Measurements from ENCODE around the gene GMPR2.

The GMPR2 gene

GRCh38 chr14:24232645-24233537, at the start of gene GMPR2:
TSS of gene GMPR2 (plus strand) at chr14:24232929. CDS start at chr14:24233254, 325 bp downstream.
- in situ Hi-C loops (cut with MboI; ENCODE audit: low sequenced_read_pairs), result no loop called here

GRCh38 chr14:24183014-24183481, 49.7 kb upstream of the GMPR2 start:
- in situ Hi-C loops (cut with MboI; ENCODE audit: low sequenced_read_pairs), result no loop called here

- in situ Hi-C loops (cut with MboI; ENCODE audit: low sequenced_read_pairs), result no loop called here
Measured at GRCh38 chr14:24184104-24184970, 48.4 kb upstream of the GMPR2 start.

- in situ Hi-C loops (cut with MboI; ENCODE audit: low sequenced_read_pairs), result no loop called here
Measured at GRCh38 chr14:24185026-24185425, 47.7 kb upstream of the GMPR2 start.

GRCh38 chr14:24185741-24186140, 47.0 kb upstream of the GMPR2 start:
- in situ Hi-C loops (cut with MboI; ENCODE audit: low sequenced_read_pairs), result no loop called here

- in situ Hi-C loops (cut with MboI; ENCODE audit: low sequenced_read_pairs), result no loop called here
Measured at GRCh38 chr14:24186831-24187538, 45.7 kb upstream of the GMPR2 start.

- in situ Hi-C loops (cut with MboI; ENCODE audit: low sequenced_read_pairs), result no loop called here
Measured at GRCh38 chr14:24187539-24187915, 45.2 kb upstream of the GMPR2 start.

- in situ Hi-C loops (cut with MboI; ENCODE audit: low sequenced_read_pairs), result no loop called here
Measured at GRCh38 chr14:24188251-24189058, 44.3 kb upstream of the GMPR2 start, which contains the start of gene IPO4. TSS of gene IPO4 (minus strand) at chr14:24188816. CDS start at chr14:24188787, 29 bp downstream.

- in situ Hi-C loops (cut with MboI; ENCODE audit: low sequenced_read_pairs), result no loop called here
Measured at GRCh38 chr14:24189059-24189375, 43.7 kb upstream of the GMPR2 start.

GRCh38 chr14:24189460-24189859, 43.3 kb upstream of the GMPR2 start:
- in situ Hi-C loops (cut with MboI; ENCODE audit: low sequenced_read_pairs), result no loop called here

GRCh38 chr14:24190416-24190815, 42.3 kb upstream of the GMPR2 start:
- in situ Hi-C loops (cut with MboI; ENCODE audit: low sequenced_read_pairs), result no loop called here

- in situ Hi-C loops (cut with MboI; ENCODE audit: low sequenced_read_pairs), result no loop called here
Measured at GRCh38 chr14:24192933-24193332, 39.8 kb upstream of the GMPR2 start.

- in situ Hi-C loops (cut with MboI; ENCODE audit: low sequenced_read_pairs), result no loop called here
Measured at GRCh38 chr14:24194186-24194872, 38.4 kb upstream of the GMPR2 start.

GRCh38 chr14:24194873-24195185, 37.9 kb upstream of the GMPR2 start:
- in situ Hi-C loops (cut with MboI; ENCODE audit: low sequenced_read_pairs), result no loop called here

GRCh38 chr14:24195186-24196070, 37.3 kb upstream of the GMPR2 start, which contains the start of gene TM9SF1:
TSS of gene TM9SF1 (minus strand) at chr14:24195441. CDS start at chr14:24195019, 422 bp downstream.
- in situ Hi-C loops (cut with MboI; ENCODE audit: low sequenced_read_pairs), result no loop called here

GRCh38 chr14:24196071-24197055, 36.4 kb upstream of the GMPR2 start:
- in situ Hi-C loops (cut with MboI; ENCODE audit: low sequenced_read_pairs), result no loop called here

- in situ Hi-C loops (cut with MboI; ENCODE audit: low sequenced_read_pairs), result no loop called here
Measured at GRCh38 chr14:24197056-24197450, 35.7 kb upstream of the GMPR2 start.

Measured in HL-60/S4 (cell line).